Endothelial cell of umbilical vein (primary cell): ENCODE results near the gene FGFR4.

Experiments used
- EZH2 ChIP-seq: IDR thresholded peaks from 2 replicates; pipeline ENCODE4 v1.6.1; 2012; ENCODE audit warnings: borderline replicate concordance, low read depth, mild to moderate bottlenecking, moderate library complexity, low read length, inconsistent platforms; ENCODE audit not compliant: severe bottlenecking
- FOS ChIP-seq: IDR thresholded peaks from 2 replicates; pipeline ENCODE4 v1.6.1; 2011; ENCODE audit warnings: mild to moderate bottlenecking, low read length, moderate library complexity, borderline replicate concordance; ENCODE audit not compliant: insufficient read depth
- GATA2 ChIP-seq: IDR thresholded peaks from 2 replicates; pipeline ENCODE4 v1.7.0; 2011; ENCODE audit warnings: low read depth, mild to moderate bottlenecking, moderate library complexity, mixed read lengths, low read length; ENCODE audit not compliant: insufficient read length, insufficient read depth
- JUN ChIP-seq: IDR thresholded peaks from 2 replicates; pipeline ENCODE4 v1.6.1; 2011; ENCODE audit warnings: borderline replicate concordance, low read depth; ENCODE audit not compliant: insufficient read length, insufficient read depth
- MYC ChIP-seq: IDR thresholded peaks from one replicate; pipeline ENCODE4 v1.6.1; 2011; ENCODE audit warnings: mild to moderate bottlenecking, low read depth, low read length
- POLR2A ChIP-seq: IDR thresholded peaks from 2 replicates; pipeline ENCODE4 v1.6.1; 2012; ENCODE audit warnings: low read depth, mild to moderate bottlenecking, control low read depth, low read length
- POLR2AphosphoS5 ChIP-seq: IDR thresholded peaks from 2 replicates; pipeline ENCODE4 v1.6.1; 2012; ENCODE audit warnings: low read depth, mild to moderate bottlenecking, control low read depth, low read length, moderate library complexity; ENCODE audit not compliant: insufficient read depth
- TF ChIP-seq, protein P1 (sequence below), 2 donors: IDR thresholded peaks; 1 replicate in 1 of 2; 2 replicates in 1 of 2; pipeline ENCODE4 v1.5.1; 2011; ENCODE audit warnings: low read length in 2 of 2, mild to moderate bottlenecking in 2 of 2, moderate library complexity in 2 of 2, control low read depth in 1 of 2, inconsistent platforms in 1 of 2, low read depth in 1 of 2; ENCODE audit not compliant: insufficient read depth in 1 of 2; ENCODE audit errors: extremely low read depth in 1 of 2
- TF ChIP-seq, protein P2 (sequence below): IDR thresholded peaks from 2 replicates; pipeline ENCODE4 v1.6.1; 2011; ENCODE audit not compliant: insufficient read depth, insufficient read length

DNA sequence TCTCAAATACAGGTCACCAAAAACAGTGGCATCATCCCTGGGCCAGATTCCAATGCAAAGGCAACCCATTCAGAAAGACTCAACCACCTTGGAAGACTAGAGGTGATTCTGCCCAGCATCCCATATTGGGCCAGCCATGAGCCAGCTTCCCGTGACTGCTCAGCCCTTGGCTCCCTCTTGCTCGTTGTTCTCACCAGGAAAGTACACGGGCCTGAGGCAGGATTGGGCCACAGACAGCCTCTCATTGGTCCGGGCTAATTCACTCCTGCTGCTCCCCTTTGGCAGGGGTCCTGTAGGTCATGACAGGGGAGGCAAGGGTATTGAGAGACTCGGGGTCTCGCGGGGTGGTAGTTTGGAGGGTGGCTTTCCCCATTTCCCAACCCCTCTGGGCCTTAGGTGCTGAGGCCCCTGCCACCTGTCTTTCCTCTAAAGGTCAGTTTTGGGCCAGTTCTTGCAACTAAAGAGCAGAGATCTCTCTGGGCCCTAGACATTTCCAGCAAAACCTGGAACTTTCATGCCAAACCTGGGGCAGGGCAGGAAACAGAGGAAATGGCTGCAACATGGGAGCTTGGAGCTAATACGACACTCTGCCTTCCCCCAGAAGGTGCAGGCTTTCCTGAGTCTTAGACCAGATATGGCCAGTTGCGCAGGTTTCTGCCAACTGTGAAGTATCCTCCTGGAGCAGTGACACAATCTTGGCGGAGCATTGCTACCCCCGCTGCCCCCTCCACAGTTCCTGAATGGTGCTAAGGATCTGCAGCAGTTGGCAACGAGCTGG, 22.0 kb upstream of the FGFR4 start:
- TF ChIP-seq POLR2A = no peak
- TF ChIP-seq, protein P1, sequence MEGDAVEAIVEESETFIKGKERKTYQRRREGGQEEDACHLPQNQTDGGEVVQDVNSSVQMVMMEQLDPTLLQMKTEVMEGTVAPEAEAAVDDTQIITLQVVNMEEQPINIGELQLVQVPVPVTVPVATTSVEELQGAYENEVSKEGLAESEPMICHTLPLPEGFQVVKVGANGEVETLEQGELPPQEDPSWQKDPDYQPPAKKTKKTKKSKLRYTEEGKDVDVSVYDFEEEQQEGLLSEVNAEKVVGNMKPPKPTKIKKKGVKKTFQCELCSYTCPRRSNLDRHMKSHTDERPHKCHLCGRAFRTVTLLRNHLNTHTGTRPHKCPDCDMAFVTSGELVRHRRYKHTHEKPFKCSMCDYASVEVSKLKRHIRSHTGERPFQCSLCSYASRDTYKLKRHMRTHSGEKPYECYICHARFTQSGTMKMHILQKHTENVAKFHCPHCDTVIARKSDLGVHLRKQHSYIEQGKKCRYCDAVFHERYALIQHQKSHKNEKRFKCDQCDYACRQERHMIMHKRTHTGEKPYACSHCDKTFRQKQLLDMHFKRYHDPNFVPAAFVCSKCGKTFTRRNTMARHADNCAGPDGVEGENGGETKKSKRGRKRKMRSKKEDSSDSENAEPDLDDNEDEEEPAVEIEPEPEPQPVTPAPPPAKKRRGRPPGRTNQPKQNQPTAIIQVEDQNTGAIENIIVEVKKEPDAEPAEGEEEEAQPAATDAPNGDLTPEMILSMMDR (IDR thresholded peaks at IDR 0.05; ENCODE audit: extremely low read depth in 1 of 2, insufficient read depth in 1 of 2, low read depth in 1 of 2, low read length in 2 of 2) = no peak
- TF ChIP-seq EZH2 = no peak
- TF ChIP-seq POLR2AphosphoS5 = no peak
- TF ChIP-seq MYC = no peak
- TF ChIP-seq, protein P2, sequence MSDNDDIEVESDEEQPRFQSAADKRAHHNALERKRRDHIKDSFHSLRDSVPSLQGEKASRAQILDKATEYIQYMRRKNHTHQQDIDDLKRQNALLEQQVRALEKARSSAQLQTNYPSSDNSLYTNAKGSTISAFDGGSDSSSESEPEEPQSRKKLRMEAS = no peak
- TF ChIP-seq GATA2 = no peak
- TF ChIP-seq FOS = no peak
- no peak for TF ChIP-seq JUN
